ENCODE measurements around the gene PIP4K2B. TPM values are rescaled to one million over a fixed set of nuclear protein-coding genes. Genes with fewer than 3 reads are reported as not detected.

The PIP4K2B gene
- total RNA-seq, 2 donors from 2014 or later: 36.1 to 42.0 TPM

DNA sequence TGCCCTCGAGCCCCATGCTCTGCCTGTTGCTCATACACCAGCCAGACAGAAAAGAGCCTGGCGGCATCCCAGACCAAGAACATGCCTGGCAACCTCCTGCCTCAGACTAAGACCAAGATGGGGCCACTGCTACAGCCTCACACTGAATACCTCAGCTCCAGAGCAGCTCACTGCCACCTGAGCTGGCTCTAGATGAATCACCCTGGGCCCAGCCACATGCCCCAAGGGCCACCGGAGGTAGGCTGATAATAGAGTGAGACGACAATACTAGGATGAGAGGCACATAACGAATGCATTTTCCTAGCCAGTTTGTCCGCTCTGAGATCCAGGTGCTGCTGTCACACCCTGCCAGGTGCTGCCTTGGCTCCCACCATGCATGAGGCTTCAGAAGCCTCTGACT, 13.0 kb downstream of the PIP4K2B start:
- intact Hi-C loops (cut with DNase I): no loop called here
- ATAC-seq: no peak
- DNase-seq: no peak

DNA sequence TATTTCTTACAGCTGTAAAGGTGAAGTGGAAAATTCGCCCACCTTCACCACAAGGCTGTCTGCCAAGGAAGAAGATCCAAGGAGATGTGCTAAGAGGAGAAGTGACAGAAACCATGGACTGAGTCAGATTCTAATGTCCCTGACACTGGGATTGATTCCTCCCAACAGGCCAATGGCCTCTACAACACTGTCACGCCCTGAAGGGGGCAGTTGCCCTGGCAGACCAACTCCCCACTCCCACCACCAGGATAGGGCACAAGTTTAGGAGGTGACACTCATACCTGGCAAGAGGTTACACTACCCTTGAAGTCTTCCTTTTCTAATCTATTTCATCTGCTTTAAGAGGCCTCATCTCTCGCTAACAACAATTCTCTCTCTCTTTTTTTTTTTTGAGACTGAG, 16.1 kb downstream of the PIP4K2B start:
- no peak for DNase-seq
- intact Hi-C loops (cut with DNase I): no loop called here
- ATAC-seq: no peak

DNA sequence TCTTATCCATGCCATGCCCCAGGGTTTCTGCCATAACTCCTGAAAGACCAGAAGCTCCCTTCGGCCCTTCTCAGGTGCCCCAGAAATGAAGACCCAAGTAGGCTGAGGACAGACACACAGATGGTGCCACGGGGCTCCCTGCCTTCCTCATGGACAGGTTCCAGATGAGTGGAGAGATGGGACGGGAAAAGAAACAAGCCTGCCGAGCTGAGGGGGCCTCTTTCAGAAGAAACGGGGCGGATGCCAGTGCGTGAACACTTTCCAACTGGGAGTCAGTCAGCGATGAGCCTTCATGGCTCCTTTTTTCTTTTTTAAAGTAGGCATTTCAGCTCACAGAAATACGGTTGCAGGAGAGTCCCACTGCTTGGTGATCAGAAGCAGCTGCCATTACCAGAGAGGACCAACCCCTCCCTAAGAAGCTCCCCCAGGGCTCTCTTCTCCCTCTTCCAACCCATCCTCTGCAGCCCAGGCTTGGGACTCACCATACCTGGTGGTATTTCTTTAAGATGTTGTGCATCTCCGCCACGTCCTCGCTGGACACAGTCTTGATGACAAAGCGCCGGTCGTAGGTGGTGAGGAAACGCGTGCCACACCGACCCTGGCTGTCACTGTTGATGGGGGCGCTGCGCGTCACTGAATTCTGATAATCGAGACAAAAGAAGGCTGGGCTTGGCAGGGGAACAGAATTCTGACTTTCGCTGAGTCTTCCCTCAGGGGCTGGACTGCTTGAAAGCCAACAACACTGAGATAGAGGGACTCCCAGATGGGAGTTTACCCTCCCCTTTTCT, 19.2 kb downstream of the PIP4K2B start:
- ATAC-seq: no peak
- no peak for DNase-seq

GRCh38 chr17:38777641-38778250, 21.6 kb downstream of the PIP4K2B start:
- intact Hi-C loops (cut with DNase I): no loop called here

More for the DNA sequence above, 19.2 kb downstream of the PIP4K2B start:
- intact Hi-C loops (cut with DNase I): no loop called here

DNA sequence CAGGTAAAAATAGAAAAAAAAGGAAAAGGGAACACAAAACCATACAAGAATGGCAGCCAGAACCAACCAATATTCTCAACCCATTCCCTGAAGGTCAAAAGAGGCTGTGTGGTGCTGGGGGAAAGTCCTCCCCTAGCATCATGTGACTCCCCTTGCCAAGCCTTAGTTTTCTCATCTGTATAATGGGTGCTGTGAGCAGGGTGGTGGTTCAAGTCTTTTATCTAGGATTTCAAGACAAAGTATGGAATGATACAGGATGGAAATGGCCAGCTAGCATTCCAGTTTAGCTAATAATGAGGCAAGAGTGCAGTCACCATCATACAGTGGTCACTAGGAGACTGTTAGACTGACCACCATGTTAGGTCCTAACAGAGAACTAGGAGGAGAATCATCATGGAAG, 26.1 kb downstream of the PIP4K2B start:
- intact Hi-C loops (cut with DNase I): no loop called here

More at GRCh38 chr17:38777641-38778250, 21.6 kb downstream of the PIP4K2B start:
- DNase-seq (no peak), ATAC-seq (no peak)

DNA sequence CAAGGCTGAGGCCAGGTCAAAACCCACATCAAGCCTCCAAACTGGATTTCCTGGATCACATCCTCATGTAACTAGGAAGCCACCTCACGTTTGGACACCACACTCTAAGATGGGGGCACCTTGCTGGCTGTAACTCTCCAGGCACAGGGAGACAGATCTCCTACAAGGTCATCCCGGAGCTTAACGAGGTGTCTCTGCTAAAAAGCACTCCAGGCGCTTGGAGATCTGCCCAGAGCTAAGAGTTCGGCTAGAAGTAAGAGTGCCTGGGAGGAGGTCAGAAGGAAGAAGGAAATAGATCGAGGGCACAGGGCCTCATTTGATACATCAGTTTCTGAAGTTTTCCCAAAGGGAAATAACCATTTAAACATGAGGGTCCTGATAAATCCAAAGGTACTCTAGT, 30.9 kb downstream of the PIP4K2B start:
- ATAC-seq (peak; percentile 55 to 62), DNase-seq (peak; percentile 43)
- intact Hi-C loops (cut with DNase I): no loop called here

More for the DNA sequence above, 26.1 kb downstream of the PIP4K2B start:
- DNase-seq: no peak
- ATAC-seq: no peak

DNA sequence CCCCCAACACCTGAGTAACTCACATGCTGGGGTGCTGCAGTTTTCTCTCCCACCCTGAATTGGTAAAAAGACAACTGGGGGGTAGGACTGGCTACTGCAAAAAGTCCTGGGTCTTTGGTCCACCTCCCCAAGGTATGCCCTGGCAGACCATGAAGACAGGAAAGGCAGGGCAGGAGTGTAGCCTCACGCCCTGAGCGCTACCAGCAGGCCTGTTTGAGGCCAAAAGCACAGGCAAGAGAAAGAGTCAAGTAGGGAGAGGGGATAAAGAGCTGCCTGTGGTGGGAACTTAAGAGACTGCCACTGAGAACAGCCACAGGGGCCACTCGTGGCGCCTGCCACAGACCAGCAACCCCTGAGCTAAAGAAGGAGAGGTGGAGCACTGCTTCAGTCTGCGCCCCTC, 33.0 kb downstream of the PIP4K2B start:
- ATAC-seq (no peak), DNase-seq (no peak)
- intact Hi-C loops (cut with DNase I): no loop called here

DNA sequence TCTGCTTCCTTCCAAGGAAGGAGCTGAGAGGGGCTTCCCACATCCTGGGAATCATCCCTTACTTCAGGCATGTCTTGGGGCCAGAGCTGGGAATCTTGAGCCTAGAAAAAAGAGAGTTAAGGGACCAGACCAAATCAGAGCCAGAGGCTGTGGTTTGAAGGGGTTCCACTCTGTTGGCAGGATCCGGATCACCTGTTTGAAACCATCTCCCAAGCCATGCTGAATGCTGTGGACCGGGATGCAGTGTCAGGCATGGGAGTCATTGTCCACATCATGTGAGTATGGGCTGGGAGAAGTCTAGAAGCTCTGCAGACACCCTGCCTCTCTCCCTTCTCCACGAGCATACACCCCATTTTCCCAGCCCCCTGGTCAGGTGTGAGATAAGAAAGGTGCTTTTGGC, 37.1 kb downstream of the PIP4K2B start:
- ATAC-seq (no peak), DNase-seq (no peak)
- intact Hi-C loops (cut with DNase I): no loop called here

GRCh38 chr17:38761612-38762011, 37.7 kb downstream of the PIP4K2B start:
- intact Hi-C loops (cut with DNase I): no loop called here
- no peak for DNase-seq
- ATAC-seq: no peak

GRCh38 chr17:38753071-38753506, 46.3 kb downstream of the PIP4K2B start:
- ATAC-seq (no peak), DNase-seq (no peak)
- intact Hi-C loops (cut with DNase I): loop anchor here in 1 of 2 donors (5.0 kb wide), 2 partner anchors 44 to 399 kb away; partner anchors contain the start of genes PIP4K2B and PLXDC1

GRCh38 chr17:38752308-38753070, 46.9 kb downstream of the PIP4K2B start, which contains the start of gene PSMB3:
Gene PSMB3 (plus strand): TSS chr17:38752741. CDS start chr17:38752827, 86 bp downstream.
- peak; percentile 98 for DNase-seq
- intact Hi-C loops (cut with DNase I): loop anchor here in 1 of 2 donors (5.0 kb wide), 2 partner anchors 45 to 400 kb away; partner anchors contain the start of genes PIP4K2B and PLXDC1
- peak; percentile 77 to 85 for ATAC-seq

GRCh38 chr17:38751808-38752307, 47.5 kb downstream of the PIP4K2B start:
- peak; percentile 82 for DNase-seq
- peak; percentile 49 to 55 for ATAC-seq
- intact Hi-C loops (cut with DNase I): loop anchor here in 1 of 2 donors (5.0 kb wide), 2 partner anchors 45 to 400 kb away; partner anchors contain the start of genes PIP4K2B and PLXDC1

- ATAC-seq (no peak), DNase-seq (no peak)
- intact Hi-C loops (cut with DNase I): loop anchor here in 1 of 2 donors (5.0 kb wide), 2 partner anchors 46 to 401 kb away; partner anchors contain the start of genes PIP4K2B and PLXDC1
These were observed 48.1 kb downstream of the PIP4K2B start for GRCh38 chr17:38751144-38751807.

GRCh38 chr17:38750312-38751121, 48.8 kb downstream of the PIP4K2B start:
- ATAC-seq (no peak), DNase-seq (no peak)
- intact Hi-C loops (cut with DNase I): loop anchor here in 1 of 2 donors (5.0 kb wide), 2 partner anchors 47 to 402 kb away; partner anchors contain the start of genes PIP4K2B and PLXDC1

DNA sequence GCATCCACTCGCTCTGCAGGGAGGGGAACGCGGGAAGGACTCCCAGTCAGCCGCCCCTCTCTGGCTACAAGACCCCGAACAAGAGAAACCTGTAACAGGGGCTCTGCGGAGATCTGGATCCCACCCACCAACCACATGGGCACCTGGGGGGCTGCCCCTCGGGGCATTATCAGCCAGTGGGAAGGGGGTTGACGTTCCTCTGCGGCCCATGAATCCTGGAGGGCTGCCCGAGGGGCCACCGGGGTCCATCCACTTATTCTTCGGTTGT, 49.4 kb downstream of the PIP4K2B start:
- no peak for DNase-seq
- no peak for ATAC-seq
- intact Hi-C loops (cut with DNase I): loop anchor here in 1 of 2 donors (5.0 kb wide), 2 partner anchors 47 to 402 kb away; partner anchors contain the start of genes PIP4K2B and PLXDC1

- intact Hi-C loops (cut with DNase I): loop anchor here in 1 of 2 donors (5.0 kb wide), 3 partner anchors 47 to 403 kb away; partner anchors contain the start of genes PIP4K2B and PLXDC1
- ATAC-seq: peak; percentile 33 to 58
- peak; percentile 94 for DNase-seq
These were observed 49.9 kb downstream of the PIP4K2B start for GRCh38 chr17:38749223-38750043.

GRCh38 chr17:38748892-38749222, 50.5 kb downstream of the PIP4K2B start:
- ATAC-seq (no peak), DNase-seq (no peak)
- intact Hi-C loops (cut with DNase I): loop anchor here in 1 of 2 donors (5.0 kb wide), 1 partner anchor 47 kb away; no protein-coding TSS in a partner anchor
